Gastroesophageal sphincter (tissue), 4 donors: Measurements from ENCODE around the gene PPP1R7. TPM values are rescaled to one million over a fixed set of nuclear protein-coding genes. Genes with fewer than 3 reads are reported as not detected.

Experiments used
- ATAC-seq: fragments of 150-250 bp; one replicate; pipeline ENCODE4 v1.9.1; 2016; ENCODE audit warnings: mild to moderate bottlenecking, moderate library complexity
- H3K27ac ChIP-seq, 4 donors: fragments of 200-600 bp; sonication (generic) in 3 of 4; 1 replicate in 3 of 4; 2 replicates in 1 of 4; pipeline ENCODE4 v1.5.1; 2016 to 2019
- H3K27me3 ChIP-seq: fragments of 200-600 bp; sonication (generic); one replicate; pipeline ENCODE4 v1.5.1; 2019
- H3K36me3 ChIP-seq, 2 donors: fragments of 200-600 bp; sonication (generic); one replicate each; pipeline ENCODE4 v1.5.1; 2019; ENCODE audit warnings: control low read depth in 1 of 2
- H3K4me1 ChIP-seq, 3 donors: fragments of 200-600 bp; sonication (generic); 1 replicate in 2 of 3; 2 replicates in 1 of 3; pipeline ENCODE4 v1.5.1; 2016 to 2019; ENCODE audit warnings: control low read depth in 2 of 3
- H3K4me3 ChIP-seq, 2 donors: fragments of 200-600 bp; sonication (generic); one replicate each; pipeline ENCODE4 v1.5.1; 2019; ENCODE audit warnings: mild to moderate bottlenecking in 1 of 2, moderate library complexity in 1 of 2
- H3K9me3 ChIP-seq, 3 donors: fragments of 200-600 bp; sonication (generic); one replicate each; pipeline ENCODE4 v1.5.1; 2017 to 2019; ENCODE audit warnings: control low read depth in 2 of 3
- CTCF ChIP-seq, 4 experiments: fragments of 200-600 bp in 2 of 4; fragments of 450-650 bp in 2 of 4; sonication (generic) in 1 of 4; IDR thresholded peaks; one replicate each; pipeline ENCODE4 v1.5.1; 2017 to 2019; ENCODE audit warnings: antibody characterized with exemption in 4 of 4, mild to moderate bottlenecking in 2 of 4, moderate library complexity in 2 of 4
- EP300 ChIP-seq: sonication (generic); formaldehyde crosslinking; IDR thresholded peaks from one replicate; pipeline ENCODE4 v1.6.1; 2017; ENCODE audit warnings: antibody characterized with exemption, mild to moderate bottlenecking
- POLR2A ChIP-seq, 2 donors: fragments of 450-650 bp; IDR thresholded peaks; one replicate each; pipeline ENCODE4 v1.6.1; 2017; ENCODE audit warnings: antibody characterized with exemption in 2 of 2, mild to moderate bottlenecking in 2 of 2, moderate library complexity in 1 of 2
- POLR2AphosphoS5 ChIP-seq: sonication (generic); formaldehyde crosslinking; IDR thresholded peaks from one replicate; pipeline ENCODE4 v1.6.1; 2017; ENCODE audit warnings: antibody characterized with exemption
- WGBS, 2 donors: methylation state at CpG; one replicate each; pipeline ENCODE4 v1.1.5; 2018; ENCODE audit warnings: low coverage in 1 of 2; 5-methylcytosine and 5-hydroxymethylcytosine counted together
- total RNA-seq, 4 donors: library from RNA; depleted of rRNA; stranded (reverse); fragments of >200 nt; gene quantifications; one replicate each; pipeline ENCODE4 v1.1.0, GENCODE V29; 2016

Gene PPP1R7
- total RNA-seq, 4 donors from 2014 or later = 62.3 to 90.7 (median 73.3) TPM

DNA sequence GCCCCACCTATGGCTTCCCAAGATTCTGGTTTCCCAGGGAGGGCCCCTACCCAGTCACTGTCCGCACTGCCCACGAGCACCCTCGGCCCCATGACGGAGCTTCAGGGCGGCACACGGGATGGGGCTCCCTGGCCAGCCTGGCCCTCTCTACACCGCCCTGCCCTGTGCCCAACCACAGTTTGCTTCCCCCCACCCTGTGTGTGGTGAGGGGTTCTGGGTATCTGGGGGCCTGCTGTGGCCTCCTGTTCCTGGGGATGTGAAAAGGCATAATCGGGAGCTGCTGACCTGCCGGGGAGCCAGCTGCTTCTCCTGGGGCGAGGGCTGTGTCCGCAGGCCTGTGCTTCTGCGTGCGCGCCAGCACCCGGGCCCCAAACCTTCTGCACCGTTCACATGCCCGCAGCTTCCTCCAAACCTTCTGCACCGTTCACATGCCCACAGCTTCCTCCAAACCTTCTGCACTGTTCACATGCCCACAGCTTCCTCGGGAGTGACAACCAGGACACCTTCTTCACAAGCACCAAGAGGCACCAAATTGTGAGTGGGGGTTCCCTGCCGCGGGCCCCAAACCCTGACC is 50.6 kb downstream of the PPP1R7 start:
- Histone ChIP-seq H3K4me3 (no peak overlapping the region), H3K9me3 (no peaks in the 10 kb centered on the region), H3K4me1 (no peaks in the 10 kb centered on the region), H3K36me3 (no peaks in the 10 kb centered on the region), H3K27ac (no peak overlapping the region), H3K27me3 (no peaks in the 10 kb centered on the region)
- WGBS, 2 donors = 53% methylated on average over 10 of the region's 21 CpGs; no CpG with 5 or more reads in 1 of the 2 donors
- no peak for TF ChIP-seq POLR2A (IDR thresholded peaks at IDR 0.05)
- no peak for TF ChIP-seq CTCF (IDR thresholded peaks at IDR 0.05)
- no peak for TF ChIP-seq EP300
- TF ChIP-seq POLR2AphosphoS5 = no peak
- ATAC-seq = no peak

- Histone ChIP-seq H3K27me3 (no peaks in the 10 kb centered on the region), H3K9me3 (no peaks in the 10 kb centered on the region), H3K36me3 (no peaks in the 10 kb centered on the region), H3K27ac (no peak overlapping the region), H3K4me1 (no peaks in the 10 kb centered on the region), H3K4me3 (no peak overlapping the region)
- ATAC-seq = peak; percentile 27
- TF ChIP-seq POLR2A (IDR thresholded peaks at IDR 0.05) (no peak), CTCF (IDR thresholded peaks at IDR 0.05) (no peak), EP300 (no peak), POLR2AphosphoS5 (no peak)
- 60% methylated on average over 3 of the region's 24 CpGs; no CpG with 5 or more reads in 1 of the 2 donors for WGBS, 2 donors
Measured at GRCh38 chr2:241201445-241202267, 51.4 kb downstream of the PPP1R7 start.

GRCh38 chr2:241202268-241202585 is 52.0 kb downstream of the PPP1R7 start:
- Histone ChIP-seq H3K27me3 (no peaks in the 10 kb centered on the region), H3K4me1 (no peaks in the 10 kb centered on the region), H3K36me3 (no peaks in the 10 kb centered on the region), H3K9me3 (no peaks in the 10 kb centered on the region), H3K27ac (no peak overlapping the region), H3K4me3 (no peak overlapping the region)
- no peak for ATAC-seq
- WGBS, 2 donors = no CpG with 5 or more reads among the region's 15 CpGs
- TF ChIP-seq POLR2A (IDR thresholded peaks at IDR 0.05) (no peak), CTCF (IDR thresholded peaks at IDR 0.05) (no peak), POLR2AphosphoS5 (no peak), EP300 (no peak)

GRCh38 chr2:241202681-241203080 is 52.4 kb downstream of the PPP1R7 start:
- Histone ChIP-seq H3K4me1 (no peaks in the 10 kb centered on the region), H3K27ac (no peak overlapping the region), H3K9me3 (no peaks in the 10 kb centered on the region), H3K36me3 (no peaks in the 10 kb centered on the region), H3K27me3 (no peaks in the 10 kb centered on the region), H3K4me3 (no peak overlapping the region)
- no peak for TF ChIP-seq EP300
- TF ChIP-seq POLR2AphosphoS5 = no peak
- TF ChIP-seq CTCF (IDR thresholded peaks at IDR 0.05) = no peak
- TF ChIP-seq POLR2A (IDR thresholded peaks at IDR 0.05) = no peak
- WGBS, 2 donors = 100% methylated on average over 1 to 2 of the region's 9 CpGs
- ATAC-seq = no peak
